GM18520 (cell line): Measurements from ENCODE around the gene FBXO21.
"Not testable (repeated sequence)": the region's sequence is repeated elsewhere in the genome, so short reads cannot be mapped to it uniquely, and the experiment has no call there.

Source experiments
- ATAC-seq: cut with Tn5 transposase; IDR thresholded peaks from one replicate; pipeline ENCODE4 v1.9.1; 2021; ENCODE audit not compliant: unreplicated experiment

Gene FBXO21

DNA sequence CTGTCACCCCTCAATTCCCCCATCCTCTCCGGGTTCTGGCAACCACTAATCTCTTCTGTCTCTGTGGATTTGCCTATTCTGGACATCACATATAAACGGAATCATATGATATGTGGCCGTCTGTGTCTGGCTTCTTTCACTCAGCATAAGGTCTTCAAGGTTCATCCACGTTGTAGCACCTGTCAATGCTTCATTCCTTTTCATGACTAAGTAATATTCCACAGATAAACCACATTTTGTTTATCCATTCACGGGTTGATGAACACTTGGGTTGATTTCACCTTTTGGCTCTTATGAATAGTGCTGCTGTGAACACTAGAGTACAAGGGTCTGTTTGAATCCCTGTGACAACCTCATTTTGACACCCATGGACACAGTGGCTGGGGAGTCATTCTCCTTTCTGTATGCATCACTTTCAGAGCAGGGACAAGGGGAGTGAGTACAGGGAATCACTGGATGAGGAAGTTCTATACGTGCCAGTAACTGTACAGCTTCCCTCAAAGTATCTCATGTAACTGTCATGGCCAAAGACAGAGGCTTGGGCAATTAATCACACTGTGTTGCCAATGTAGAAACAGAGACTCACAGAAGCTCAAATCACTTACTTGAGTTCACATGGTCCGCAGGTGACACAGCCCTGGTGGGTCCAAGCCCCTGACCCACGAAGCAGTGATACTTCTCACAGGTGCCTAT is 80.2 kb downstream of the FBXO21 start:
- no peak for ATAC-seq

- ATAC-seq = no peak
Measured at GRCh38 chr12:117105902-117106301, 84.4 kb downstream of the FBXO21 start.

DNA sequence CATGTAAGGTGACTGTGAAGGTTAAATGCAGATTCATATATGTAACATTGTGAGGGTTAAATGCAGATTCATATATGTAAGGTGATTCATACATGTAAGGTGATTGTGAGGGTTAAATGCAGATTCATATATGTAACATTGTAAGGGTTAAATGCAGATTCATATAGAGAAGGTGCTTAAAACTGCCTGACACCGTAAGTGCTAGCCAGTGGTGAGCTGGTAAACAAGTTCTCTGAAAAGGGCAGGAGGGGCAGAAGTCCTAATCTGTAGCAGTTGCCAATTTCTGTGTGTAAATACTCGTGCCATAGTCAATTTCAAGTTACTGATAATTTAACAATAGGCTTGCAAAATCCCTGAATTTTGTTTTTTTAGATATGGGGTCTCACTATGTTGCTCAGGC is 86.3 kb downstream of the FBXO21 start:
- not testable (repeated sequence) for ATAC-seq

DNA sequence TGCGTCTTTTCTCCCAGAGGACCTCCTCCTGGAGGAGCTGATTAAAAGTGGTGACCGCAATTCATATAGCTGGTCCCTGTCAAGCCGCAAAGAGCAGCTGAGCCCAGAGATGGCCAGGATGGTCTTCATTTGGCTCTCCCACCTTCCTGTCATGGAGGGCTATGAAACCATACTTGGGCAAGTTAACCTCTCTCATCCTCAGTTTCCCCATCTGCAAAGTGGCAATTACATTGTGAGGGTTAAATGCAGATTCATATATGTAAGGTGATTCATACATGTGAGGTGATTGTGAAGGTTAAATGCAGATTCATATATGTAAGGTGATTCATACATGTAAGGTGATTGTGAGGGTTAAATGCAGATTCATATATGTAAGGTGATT is 87.5 kb downstream of the FBXO21 start:
- no peak for ATAC-seq

- ATAC-seq = no peak
Measured at GRCh38 chr12:117101953-117102799, 88.1 kb downstream of the FBXO21 start.

- ATAC-seq = no peak
Measured at GRCh38 chr12:117100851-117101673, 89.2 kb downstream of the FBXO21 start.

DNA sequence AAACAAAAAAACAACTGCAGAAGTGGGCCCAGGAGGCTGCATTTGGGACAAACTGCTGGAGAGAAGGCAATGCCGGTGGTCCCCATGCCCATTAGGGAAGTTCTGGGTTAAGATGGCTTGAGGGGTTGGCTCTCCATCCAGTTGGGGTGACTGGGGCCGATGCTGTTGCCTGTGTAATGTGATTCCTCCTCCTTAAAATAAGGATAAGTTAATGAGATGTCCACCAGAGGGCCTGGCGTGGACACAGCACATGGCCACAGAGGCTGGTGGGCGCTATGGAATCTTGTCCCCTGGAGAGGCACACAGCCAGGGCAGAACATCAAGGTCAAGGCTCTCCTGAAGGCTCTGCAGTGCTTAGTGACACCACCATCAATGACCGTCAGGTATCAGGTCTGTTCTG is 90.0 kb downstream of the FBXO21 start:
- ATAC-seq = no peak

DNA sequence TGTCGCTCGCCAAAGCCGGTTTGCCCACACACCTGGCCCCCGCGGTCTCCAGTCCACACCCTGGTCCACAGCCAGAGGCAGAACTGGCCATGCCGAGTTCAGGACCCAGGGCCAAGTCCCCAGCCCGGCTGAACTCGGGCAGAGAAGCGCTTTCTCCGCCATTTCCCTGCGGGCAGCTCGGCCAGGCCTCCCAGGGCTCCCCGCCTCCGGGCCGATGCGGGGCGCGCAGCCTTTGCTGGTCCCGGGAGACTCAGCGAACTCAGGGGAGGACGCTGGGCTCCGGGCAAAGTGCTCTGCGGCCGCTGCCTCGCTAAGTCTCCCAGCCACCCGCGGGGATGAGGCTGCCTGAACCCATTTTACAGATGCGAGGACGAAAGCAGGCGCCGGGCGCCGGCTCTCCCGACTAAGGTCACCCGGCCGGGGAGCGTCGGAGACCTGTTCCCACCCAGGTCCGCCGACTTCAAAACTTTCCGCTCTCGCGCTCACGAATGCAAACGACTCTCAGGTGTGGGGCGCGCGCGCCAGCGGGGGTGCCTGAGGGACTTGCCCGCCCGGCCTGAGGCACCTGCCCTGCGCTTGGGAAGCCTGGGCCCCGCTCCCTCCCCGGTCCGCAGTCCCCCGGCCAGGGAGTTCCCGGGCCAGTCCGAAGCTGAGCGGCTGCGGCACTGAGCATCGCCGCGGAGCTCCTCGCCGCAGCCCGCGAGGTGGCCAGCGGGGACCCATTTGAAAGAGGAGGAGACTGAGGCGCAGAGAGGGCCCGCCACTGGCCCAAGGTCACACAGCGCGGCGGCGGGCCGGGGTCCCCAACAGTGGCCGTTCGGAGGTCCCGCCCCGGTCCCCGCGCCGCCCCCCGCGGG is 91.7 kb downstream of the FBXO21 start:
- peak; percentile 20 for ATAC-seq

DNA sequence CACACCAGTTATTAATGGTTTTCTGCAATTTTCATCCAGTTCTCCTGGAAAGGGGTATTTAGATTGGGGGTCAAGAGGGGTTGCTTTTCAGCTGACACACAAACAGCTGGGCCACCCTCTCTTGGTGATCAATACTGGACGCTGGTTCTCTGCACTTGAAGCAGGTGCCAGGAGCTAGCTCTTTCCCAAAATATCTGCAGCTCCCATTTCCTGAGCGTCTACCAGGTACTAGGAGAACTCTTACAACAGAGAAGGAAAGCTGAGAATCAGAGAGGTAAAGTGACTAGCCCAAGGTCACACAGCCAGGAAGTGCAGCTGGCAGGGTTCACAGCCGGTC is 92.3 kb downstream of the FBXO21 start:
- no peak for ATAC-seq

DNA sequence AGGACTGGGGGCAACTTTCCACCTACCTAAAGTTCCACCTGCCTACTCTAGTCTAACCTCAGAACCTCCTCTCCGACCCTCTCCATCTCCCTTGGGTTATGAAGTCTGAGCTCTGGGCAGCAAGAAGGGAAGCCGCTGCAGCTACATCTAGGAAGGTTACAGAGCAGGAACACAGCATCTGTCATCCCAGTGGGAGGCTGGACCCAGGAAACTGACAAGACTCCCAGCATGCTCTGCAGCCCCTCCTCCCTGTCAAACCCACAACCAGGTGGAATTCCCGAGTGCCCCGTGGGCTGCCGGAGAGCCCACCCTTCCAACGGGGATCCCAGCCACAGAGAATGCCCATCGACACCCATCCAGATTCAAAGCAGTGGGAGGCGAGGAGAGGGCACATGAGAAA is 93.1 kb downstream of the FBXO21 start:
- ATAC-seq = no peak

- ATAC-seq = no peak
Measured at GRCh38 chr12:117096501-117097042, 93.7 kb downstream of the FBXO21 start.

- ATAC-seq = not testable (repeated sequence)
Measured at GRCh38 chr12:117095191-117095590, 95.1 kb downstream of the FBXO21 start.

- ATAC-seq = no peak
Measured at GRCh38 chr12:117093918-117094630, 96.2 kb downstream of the FBXO21 start.

DNA sequence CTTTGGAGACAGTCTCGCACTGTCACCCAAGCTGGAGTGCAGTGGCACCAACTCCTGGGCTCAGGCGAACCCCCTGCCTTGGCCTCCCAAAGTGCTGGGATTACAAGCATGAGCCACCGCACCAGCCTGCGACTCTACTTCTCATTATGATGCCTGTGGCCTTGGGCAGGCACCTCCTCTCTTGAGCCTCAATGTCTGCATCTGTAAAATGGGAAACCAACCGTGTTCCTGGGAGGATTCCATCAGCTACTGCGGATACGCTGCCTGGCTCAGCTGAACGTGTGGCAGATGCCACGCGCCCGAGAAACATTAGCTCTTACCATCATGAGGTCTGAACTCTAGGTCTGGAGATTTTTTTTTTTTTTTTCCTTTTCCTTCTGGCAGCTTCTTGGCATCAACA is 96.8 kb downstream of the FBXO21 start:
- ATAC-seq = no peak

- no peak for ATAC-seq
Measured at GRCh38 chr12:117092886-117093285, 97.4 kb downstream of the FBXO21 start.

- ATAC-seq = no peak
Measured at GRCh38 chr12:117092511-117092780, 97.8 kb downstream of the FBXO21 start.
